Endodermal cell (in vitro differentiated cells): Measurements from ENCODE around the gene MMP25. TPM values are rescaled to one million over a fixed set of nuclear protein-coding genes. Genes with fewer than 3 reads are reported as not detected.
"Not testable (repeated sequence)": the region's sequence is repeated elsewhere in the genome, so short reads cannot be mapped to it uniquely, and the experiment has no call there.

Experiments used
- DNase-seq: peaks from one replicate; pipeline ENCODE4 v3.0.0-alpha.2; 2017
- H3K27ac ChIP-seq: 2 replicates; pipeline ENCODE4 v1.5.1; 2013; ENCODE audit warnings: mild to moderate bottlenecking, low read depth, low read length, moderate library complexity
- H3K27me3 ChIP-seq: 2 replicates; pipeline ENCODE4 v1.6.1; 2013; ENCODE audit warnings: mild to moderate bottlenecking, low read length, moderate library complexity; ENCODE audit not compliant: insufficient read depth, control insufficient read depth, poor library complexity, severe bottlenecking
- H3K36me3 ChIP-seq: 2 replicates; pipeline ENCODE4 v1.7.0; 2013; ENCODE audit warnings: mild to moderate bottlenecking, low read length, moderate library complexity; ENCODE audit not compliant: control insufficient read depth, insufficient read depth
- H3K4me1 ChIP-seq: one replicate; pipeline ENCODE4 v1.7.0; 2013; ENCODE audit warnings: low read length; ENCODE audit not compliant: control insufficient read depth, insufficient read depth
- H3K4me3 ChIP-seq: 2 replicates; pipeline ENCODE4 v1.5.1; 2013; ENCODE audit warnings: mild to moderate bottlenecking, low read length, moderate library complexity
- H3K9ac ChIP-seq: 2 replicates; pipeline ENCODE4 v1.6.1; 2013; ENCODE audit warnings: mild to moderate bottlenecking, low read length, moderate library complexity; ENCODE audit not compliant: poor library complexity, severe bottlenecking; ENCODE audit errors: extremely low read depth
- H3K9me3 ChIP-seq: 2 replicates; pipeline ENCODE4 v1.6.1; 2013; ENCODE audit warnings: mild to moderate bottlenecking, low read length, moderate library complexity; ENCODE audit not compliant: control insufficient read depth
- H3K27ac Mint-ChIP-seq: 2 replicates; pipeline ENCODE4 v1.8.0; 2020; ENCODE audit warnings: mixed read lengths
- H3K27me3 Mint-ChIP-seq: 2 replicates; pipeline ENCODE4 v1.8.0; 2021; ENCODE audit warnings: mild to moderate bottlenecking, mixed read lengths; ENCODE audit not compliant: insufficient read depth
- H3K36me3 Mint-ChIP-seq: 2 replicates; pipeline ENCODE4 v1.8.0; 2020; ENCODE audit warnings: low read depth, mixed read lengths
- H3K4me1 Mint-ChIP-seq: 2 replicates; pipeline ENCODE4 v1.8.0; 2020; ENCODE audit warnings: mixed read lengths
- H3K4me3 Mint-ChIP-seq: 2 replicates; pipeline ENCODE4 v1.8.0; 2020; ENCODE audit warnings: mild to moderate bottlenecking, moderate library complexity, mixed read lengths
- H3K9me3 Mint-ChIP-seq: 2 replicates; pipeline ENCODE4 v1.8.0; 2020; ENCODE audit warnings: mild to moderate bottlenecking, mixed read lengths
- WGBS, 2 experiments: methylation state at CpG; one replicate each; pipeline versions ENCODE4 v1.1.5 to v1.1.7; 2013; ENCODE audit warnings: missing lambda C conversion rate in 2 of 2, mixed read lengths in 1 of 2; ENCODE audit not compliant: insufficient coverage in 1 of 2, insufficient read length in 1 of 2; 5-methylcytosine and 5-hydroxymethylcytosine counted together
- total RNA-seq, 2 donors: library from RNA; stranded (reverse); fragmentation: NEBNext Ultra II Directional in 1 of 2; extraction: Animal tissue kit (Norgen Biotek cat#: 25700) in 1 of 2; gene quantifications; 2 replicates in 1 of 2; 3 replicates in 1 of 2; pipeline ENCODE4 v1.2.1, GENCODE V29; 2021
- TF ChIP-seq, protein P1 (sequence below): fragments of 200-600 bp; sonication (generic); conservative IDR thresholded peaks from 2 replicates; pipeline ENCODE4 v1.5.0; 2021; ENCODE audit warnings: antibody characterized with exemption, mild to moderate bottlenecking

Gene MMP25
- total RNA-seq, 2 donors from 2014 or later = 4.5 to 6.1 TPM

DNA sequence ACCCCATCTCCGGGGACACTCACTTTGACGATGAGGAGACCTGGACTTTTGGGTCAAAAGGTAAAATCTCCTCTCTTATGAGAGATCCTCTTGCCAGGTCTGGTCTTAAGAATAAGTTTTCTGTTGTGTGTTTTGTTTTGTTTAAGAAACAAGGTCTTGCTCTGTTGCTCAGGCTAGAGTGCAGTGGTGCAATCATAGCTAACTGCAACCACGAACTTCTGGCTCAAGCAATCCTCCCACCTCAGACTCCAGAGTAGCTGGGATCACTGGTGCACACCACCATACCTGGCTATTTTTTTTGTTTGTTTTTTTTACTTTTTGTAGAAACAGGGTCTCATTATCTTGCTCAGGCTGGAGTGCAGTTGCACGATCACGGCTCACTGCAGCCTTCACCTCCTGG is 4.1 kb downstream of the MMP25 start:
- H3K9me3 Mint-ChIP-seq = no peaks in the 10 kb centered on the region
- WGBS, 2 experiments = 96% methylated on average over 5 of the region's 5 CpGs

DNA sequence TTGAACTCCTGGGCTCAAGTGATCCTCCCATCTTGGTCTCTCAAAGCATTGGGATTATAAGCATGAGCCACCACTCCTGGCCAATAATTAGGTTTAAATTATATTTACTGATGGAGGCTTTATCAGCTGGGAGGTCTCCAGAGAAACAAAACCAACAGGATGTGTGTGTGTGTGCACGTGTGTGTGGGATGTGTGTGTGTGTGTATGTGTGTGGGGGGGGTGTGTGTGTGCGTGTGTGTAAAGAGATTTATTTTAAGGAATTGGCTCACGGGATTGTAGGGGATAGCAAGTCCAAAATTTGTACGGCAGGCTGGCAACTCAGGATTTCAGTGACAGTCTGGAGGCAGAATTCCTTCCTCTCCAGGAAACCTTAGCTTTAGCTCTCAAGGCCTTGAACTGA is 4.6 kb downstream of the MMP25 start:
- Histone ChIP-seq H3K27ac (no peak overlapping the region), H3K9ac (no peak overlapping the region), H3K4me3 (no peak overlapping the region), H3K27me3 (peaks cover 26% of the 10 kb centered on the region), H3K36me3 (no peaks in the 10 kb centered on the region), H3K9me3 (no peaks in the 10 kb centered on the region), H3K4me1 (no peaks in the 10 kb centered on the region)
- no peak for DNase-seq
- TF ChIP-seq, protein P1, sequence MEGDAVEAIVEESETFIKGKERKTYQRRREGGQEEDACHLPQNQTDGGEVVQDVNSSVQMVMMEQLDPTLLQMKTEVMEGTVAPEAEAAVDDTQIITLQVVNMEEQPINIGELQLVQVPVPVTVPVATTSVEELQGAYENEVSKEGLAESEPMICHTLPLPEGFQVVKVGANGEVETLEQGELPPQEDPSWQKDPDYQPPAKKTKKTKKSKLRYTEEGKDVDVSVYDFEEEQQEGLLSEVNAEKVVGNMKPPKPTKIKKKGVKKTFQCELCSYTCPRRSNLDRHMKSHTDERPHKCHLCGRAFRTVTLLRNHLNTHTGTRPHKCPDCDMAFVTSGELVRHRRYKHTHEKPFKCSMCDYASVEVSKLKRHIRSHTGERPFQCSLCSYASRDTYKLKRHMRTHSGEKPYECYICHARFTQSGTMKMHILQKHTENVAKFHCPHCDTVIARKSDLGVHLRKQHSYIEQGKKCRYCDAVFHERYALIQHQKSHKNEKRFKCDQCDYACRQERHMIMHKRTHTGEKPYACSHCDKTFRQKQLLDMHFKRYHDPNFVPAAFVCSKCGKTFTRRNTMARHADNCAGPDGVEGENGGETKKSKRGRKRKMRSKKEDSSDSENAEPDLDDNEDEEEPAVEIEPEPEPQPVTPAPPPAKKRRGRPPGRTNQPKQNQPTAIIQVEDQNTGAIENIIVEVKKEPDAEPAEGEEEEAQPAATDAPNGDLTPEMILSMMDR = no peak
- 88 to 91% methylated on average over 3 to 4 of the region's 4 CpGs for WGBS, 2 experiments
- peaks cover 16% of the 10 kb centered on the region for H3K36me3 Mint-ChIP-seq
- H3K4me1 Mint-ChIP-seq = peaks cover 2% of the 10 kb centered on the region
- peaks cover 60% of the 10 kb centered on the region for H3K27me3 Mint-ChIP-seq
- H3K9me3 Mint-ChIP-seq = no peaks in the 10 kb centered on the region
- H3K27ac Mint-ChIP-seq = no peak overlapping the region
- no peak overlapping the region for H3K4me3 Mint-ChIP-seq

More for the DNA sequence above, 4.1 kb downstream of the MMP25 start:
- Histone ChIP-seq H3K9ac (no peak overlapping the region), H3K36me3 (no peaks in the 10 kb centered on the region), H3K4me3 (no peak overlapping the region), H3K27me3 (peaks cover 30% of the 10 kb centered on the region), H3K4me1 (no peaks in the 10 kb centered on the region), H3K9me3 (no peaks in the 10 kb centered on the region), H3K27ac (no peak overlapping the region)
- Mint-ChIP-seq H3K36me3 (peaks cover 16% of the 10 kb centered on the region), H3K27ac (no peak overlapping the region), H3K4me3 (no peak overlapping the region), H3K27me3 (peaks cover 58% of the 10 kb centered on the region), H3K4me1 (peaks cover 2% of the 10 kb centered on the region)
- TF ChIP-seq, protein P1 = no peak
- no peak for DNase-seq

DNA sequence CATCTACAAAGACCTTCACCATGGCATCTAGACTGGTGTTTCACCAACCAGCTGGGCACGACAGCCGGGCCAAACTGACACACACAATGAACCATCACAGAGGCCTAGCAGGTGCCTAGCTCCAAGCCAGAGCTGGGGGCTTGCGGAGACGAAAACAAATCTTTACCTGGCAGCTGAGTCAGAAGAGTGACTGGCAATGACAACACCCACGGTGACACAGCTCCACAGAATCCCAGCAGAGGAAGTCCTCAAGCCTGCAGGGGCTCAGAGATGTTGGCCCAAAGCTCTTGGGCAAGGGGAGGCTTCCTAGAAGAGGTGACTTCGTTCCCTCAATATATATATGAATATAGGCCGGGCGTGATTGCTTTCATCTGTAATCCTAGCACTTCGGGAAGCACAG is 5.1 kb downstream of the MMP25 start:
- no peak overlapping the region for H3K4me3 Mint-ChIP-seq
- H3K9me3 ChIP-seq = no peaks in the 10 kb centered on the region
- H3K27ac ChIP-seq = no peak overlapping the region

DNA sequence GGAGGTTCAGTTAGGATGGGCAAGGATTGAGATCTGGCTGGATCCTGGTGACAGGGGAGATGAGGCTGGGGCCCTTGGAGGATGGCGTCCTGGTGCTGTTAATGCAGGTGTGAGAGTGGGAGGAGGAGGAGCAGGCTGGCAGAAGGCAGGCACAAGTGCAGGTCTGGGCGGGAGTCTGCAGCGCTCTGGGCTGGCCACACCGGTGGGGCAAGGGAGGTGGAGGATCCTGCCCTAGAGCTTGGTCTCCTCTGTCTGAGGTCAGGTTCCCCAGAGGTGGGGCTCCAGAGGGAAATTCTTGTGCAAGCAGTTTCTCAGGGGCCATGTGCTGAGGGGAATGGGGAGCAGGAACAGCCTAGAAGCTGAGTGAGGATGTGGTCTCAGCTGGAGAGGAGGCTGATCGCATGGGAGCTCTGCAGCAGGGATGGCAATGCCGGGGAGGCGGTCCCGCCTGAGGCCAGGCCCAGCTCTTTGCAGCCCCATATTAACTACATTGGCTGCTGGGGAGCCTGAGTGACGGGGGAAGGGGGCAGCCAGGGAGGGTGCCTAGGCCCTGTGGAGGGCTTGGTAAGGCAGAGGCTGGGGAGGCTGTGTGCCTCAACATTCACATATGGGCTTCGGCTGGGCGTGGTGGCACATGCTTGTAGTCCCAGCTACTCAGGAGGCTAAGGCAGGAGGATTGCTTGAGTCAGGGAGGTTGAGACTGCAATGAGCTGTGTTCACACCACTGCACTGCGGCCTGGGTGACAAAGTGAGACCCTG is 6.4 kb downstream of the MMP25 start:
- WGBS, 2 experiments = 92 to 100% methylated on average over 1 to 10 of the region's 12 CpGs
- not testable (repeated sequence) for H3K4me3 ChIP-seq, H3K27ac ChIP-seq, DNase-seq, H3K9me3 Mint-ChIP-seq, H3K4me1 ChIP-seq, H3K9ac ChIP-seq, H3K4me1 Mint-ChIP-seq, H3K4me3 Mint-ChIP-seq, H3K9me3 ChIP-seq, H3K36me3 ChIP-seq, H3K27ac Mint-ChIP-seq, H3K27me3 ChIP-seq
- Mint-ChIP-seq H3K27me3 (peaks cover 57% of the 10 kb centered on the region), H3K36me3 (peaks cover 18% of the 10 kb centered on the region)

More for the DNA sequence above, 5.1 kb downstream of the MMP25 start:
- 84% methylated on average over 8 to 9 of the region's 9 CpGs for WGBS, 2 experiments
- H3K4me1 Mint-ChIP-seq = peaks cover 2% of the 10 kb centered on the region
- Histone ChIP-seq H3K4me1 (no peaks in the 10 kb centered on the region), H3K9ac (no peak overlapping the region), H3K27me3 (peaks cover 21% of the 10 kb centered on the region), H3K4me3 (no peak overlapping the region), H3K36me3 (no peaks in the 10 kb centered on the region)
- TF ChIP-seq, protein P1 = no peak
- peaks cover 60% of the 10 kb centered on the region for H3K27me3 Mint-ChIP-seq
- no peak overlapping the region for H3K27ac Mint-ChIP-seq
- no peaks in the 10 kb centered on the region for H3K9me3 Mint-ChIP-seq
- DNase-seq = no peak
- H3K36me3 Mint-ChIP-seq = peaks cover 16% of the 10 kb centered on the region
